PFSK-1 (cell line): ENCODE results near the gene RPGRIP1L.

Experiments used
- FOXP2 ChIP-seq: optimal IDR thresholded peaks from 2 replicates; pipeline ENCODE3; 2011; ENCODE audit warnings: borderline replicate concordance, control low read depth, inconsistent platforms; ENCODE audit not compliant: insufficient read depth; ENCODE audit errors: extremely low read length, extremely low read depth
- POLR2AphosphoS5 ChIP-seq: IDR thresholded peaks from 2 replicates; pipeline ENCODE4 v1.6.1; 2012; ENCODE audit warnings: low read depth, mild to moderate bottlenecking, control low read depth, low read length, moderate library complexity
- SIN3A ChIP-seq: IDR thresholded peaks from 2 replicates; pipeline ENCODE4 v1.6.1; 2012; ENCODE audit warnings: mild to moderate bottlenecking, low read length, moderate library complexity, borderline replicate concordance; ENCODE audit not compliant: insufficient read depth
- TAF1 ChIP-seq: IDR thresholded peaks from 2 replicates; pipeline ENCODE4 v1.6.1; 2012; ENCODE audit warnings: low read length, control low read depth, borderline replicate concordance; ENCODE audit not compliant: insufficient read depth
- TF ChIP-seq, protein P1 (sequence below), 2 experiments: IDR thresholded peaks; 2 replicates each; pipeline versions ENCODE4 v1.6.1 to v1.8.0; 2011 to 2012; ENCODE audit warnings: low read depth in 2 of 2, low read length in 2 of 2, control low read depth in 1 of 2, inconsistent platforms in 1 of 2, mild to moderate bottlenecking in 1 of 2, moderate library complexity in 1 of 2; ENCODE audit not compliant: insufficient read depth in 1 of 2

DNA sequence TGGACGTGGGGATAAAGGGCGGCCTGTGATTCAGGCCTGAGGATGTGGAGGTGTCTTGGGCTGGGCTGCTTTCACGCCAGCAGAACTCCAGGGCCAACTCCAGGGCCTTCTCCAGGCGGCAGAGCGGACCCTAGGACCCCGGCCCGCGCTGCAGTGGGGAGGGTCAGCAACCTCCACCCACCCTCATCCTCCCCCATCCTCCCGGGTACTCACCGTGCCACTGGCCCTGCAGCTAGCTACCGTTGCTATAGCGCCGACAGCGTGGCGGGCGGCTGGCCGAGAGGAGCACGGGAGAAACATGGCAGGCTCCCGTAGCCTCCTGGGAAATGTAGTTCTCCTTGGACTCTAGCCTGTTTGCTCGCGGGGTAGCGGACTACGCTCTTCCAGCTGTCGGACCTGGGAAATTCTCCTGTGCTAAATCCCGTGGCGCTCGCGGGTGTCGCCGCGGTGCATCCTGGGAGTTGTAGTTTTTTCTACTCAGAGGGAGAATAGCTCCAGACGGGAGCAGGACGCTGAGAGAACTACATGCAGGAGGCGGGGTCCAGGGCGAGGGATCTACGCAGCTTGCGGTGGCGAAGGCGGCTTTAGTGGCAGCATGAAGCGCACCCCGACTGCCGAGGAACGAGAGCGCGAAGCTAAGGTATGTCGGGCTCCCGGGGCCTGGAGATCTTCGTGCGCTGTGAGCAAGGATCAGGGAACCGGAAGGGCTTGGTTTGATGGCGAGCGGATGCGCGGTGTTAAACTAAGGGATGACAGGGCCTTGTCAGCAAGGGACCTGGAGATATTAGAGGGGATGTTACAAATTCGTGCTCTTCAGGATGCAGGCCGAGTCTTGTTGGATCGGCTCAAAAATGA is at the start of gene RPGRIP1L, which contains the start of gene FTO:
- TF ChIP-seq POLR2AphosphoS5 (0 out of 2 replicates have a peak, but pooled peaks have one; percentile 26), TAF1 (no peak), SIN3A (no peak), FOXP2 (no peak)
- TF ChIP-seq, protein P1, sequence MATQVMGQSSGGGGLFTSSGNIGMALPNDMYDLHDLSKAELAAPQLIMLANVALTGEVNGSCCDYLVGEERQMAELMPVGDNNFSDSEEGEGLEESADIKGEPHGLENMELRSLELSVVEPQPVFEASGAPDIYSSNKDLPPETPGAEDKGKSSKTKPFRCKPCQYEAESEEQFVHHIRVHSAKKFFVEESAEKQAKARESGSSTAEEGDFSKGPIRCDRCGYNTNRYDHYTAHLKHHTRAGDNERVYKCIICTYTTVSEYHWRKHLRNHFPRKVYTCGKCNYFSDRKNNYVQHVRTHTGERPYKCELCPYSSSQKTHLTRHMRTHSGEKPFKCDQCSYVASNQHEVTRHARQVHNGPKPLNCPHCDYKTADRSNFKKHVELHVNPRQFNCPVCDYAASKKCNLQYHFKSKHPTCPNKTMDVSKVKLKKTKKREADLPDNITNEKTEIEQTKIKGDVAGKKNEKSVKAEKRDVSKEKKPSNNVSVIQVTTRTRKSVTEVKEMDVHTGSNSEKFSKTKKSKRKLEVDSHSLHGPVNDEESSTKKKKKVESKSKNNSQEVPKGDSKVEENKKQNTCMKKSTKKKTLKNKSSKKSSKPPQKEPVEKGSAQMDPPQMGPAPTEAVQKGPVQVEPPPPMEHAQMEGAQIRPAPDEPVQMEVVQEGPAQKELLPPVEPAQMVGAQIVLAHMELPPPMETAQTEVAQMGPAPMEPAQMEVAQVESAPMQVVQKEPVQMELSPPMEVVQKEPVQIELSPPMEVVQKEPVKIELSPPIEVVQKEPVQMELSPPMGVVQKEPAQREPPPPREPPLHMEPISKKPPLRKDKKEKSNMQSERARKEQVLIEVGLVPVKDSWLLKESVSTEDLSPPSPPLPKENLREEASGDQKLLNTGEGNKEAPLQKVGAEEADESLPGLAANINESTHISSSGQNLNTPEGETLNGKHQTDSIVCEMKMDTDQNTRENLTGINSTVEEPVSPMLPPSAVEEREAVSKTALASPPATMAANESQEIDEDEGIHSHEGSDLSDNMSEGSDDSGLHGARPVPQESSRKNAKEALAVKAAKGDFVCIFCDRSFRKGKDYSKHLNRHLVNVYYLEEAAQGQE (IDR thresholded peaks at IDR 0.05; ENCODE audit: insufficient read depth in 1 of 2, low read depth in 2 of 2, low read length in 2 of 2), result no peak
